Sigmoid colon (tissue), 4 donors: ENCODE data around the gene ROBO4.

Source experiments
- CTCF ChIP-seq, 4 experiments: fragments of 450-650 bp in 3 of 4; fragments of 200-600 bp in 1 of 4; IDR thresholded peaks; one replicate each; pipeline ENCODE4 v1.5.1; 2016 to 2019; ENCODE audit warnings: antibody characterized with exemption in 4 of 4, mild to moderate bottlenecking in 3 of 4, moderate library complexity in 2 of 4
- EP300 ChIP-seq, 4 donors: sonication (generic); formaldehyde crosslinking; IDR thresholded peaks; one replicate each; pipeline ENCODE4 v1.6.1; 2017; ENCODE audit warnings: antibody characterized with exemption in 4 of 4
- POLR2A ChIP-seq, 2 donors: fragments of 450-650 bp; IDR thresholded peaks; one replicate each; pipeline ENCODE4 v1.6.1; 2016; ENCODE audit warnings: antibody characterized with exemption in 2 of 2, mild to moderate bottlenecking in 2 of 2, moderate library complexity in 2 of 2

GRCh38 chr11:124835918-124836317, 61.7 kb downstream of the ROBO4 start:
- TF ChIP-seq POLR2A (IDR thresholded peaks at IDR 0.05) (no peak), EP300 (IDR thresholded peaks at IDR 0.05) (no peak), CTCF (IDR thresholded peaks at IDR 0.05) (no peak)
